Vagina (tissue), 2 donors: ENCODE data around the gene RSRP1. TPM values are rescaled to one million over a fixed set of nuclear protein-coding genes. Genes with fewer than 3 reads are reported as not detected.
A peak's percentile ranks its signal among the peaks of the same experiment; 100 is the strongest.
"Not testable (repeated sequence)": the region's sequence is repeated elsewhere in the genome, so short reads cannot be mapped to it uniquely, and the experiment has no call there.

Experiments
- DNase-seq, 2 donors: peaks; one replicate each; pipeline ENCODE4 v3.0.0-alpha.2; 2017; ENCODE audit errors: extremely low spot score in 2 of 2
- H3K27ac ChIP-seq: fragments of 200-600 bp; sonication (generic); one replicate; pipeline ENCODE4 v1.5.1; 2019
- H3K27me3 ChIP-seq: fragments of 200-600 bp; sonication (generic); one replicate; pipeline ENCODE4 v1.5.1; 2019
- H3K36me3 ChIP-seq, 2 donors: fragments of 200-600 bp; sonication (generic); one replicate each; pipeline ENCODE4 v1.5.1; 2017 to 2019
- H3K4me1 ChIP-seq: fragments of 200-600 bp; sonication (generic); one replicate; pipeline ENCODE4 v1.5.1; 2019
- H3K4me3 ChIP-seq, 2 donors: fragments of 200-600 bp; sonication (generic); 1 replicate in 1 of 2; 2 replicates in 1 of 2; pipeline ENCODE4 v1.5.1; 2016 to 2019
- H3K9me3 ChIP-seq: fragments of 200-600 bp; sonication (generic); one replicate; pipeline ENCODE4 v1.5.1; 2019
- CTCF ChIP-seq, 3 experiments: fragments of 450-650 bp in 2 of 3; fragments of 200-600 bp in 1 of 3; sonication (generic) in 1 of 3; IDR thresholded peaks; one replicate each; pipeline ENCODE4 v1.5.1; 2017 to 2019; ENCODE audit warnings: antibody characterized with exemption in 3 of 3, mild to moderate bottlenecking in 2 of 3, moderate library complexity in 2 of 3
- POLR2A ChIP-seq, 2 donors: fragments of 450-650 bp; IDR thresholded peaks; one replicate each; pipeline ENCODE4 v1.6.1; 2017; ENCODE audit warnings: antibody characterized with exemption in 2 of 2, mild to moderate bottlenecking in 2 of 2, moderate library complexity in 2 of 2
- POLR2AphosphoS5 ChIP-seq, 2 donors: sonication (generic); formaldehyde crosslinking; IDR thresholded peaks; one replicate each; pipeline ENCODE4 v1.9.0; 2017; ENCODE audit warnings: antibody characterized with exemption in 2 of 2, mild to moderate bottlenecking in 2 of 2, low read depth in 1 of 2; ENCODE audit not compliant: insufficient read depth in 1 of 2
- intact Hi-C: fragments of 100-400 bp; cut with DNase I; formaldehyde crosslinking; loops from one replicate; pipeline ENCODE4 v1.15.1; 2023
- total RNA-seq: library from RNA; depleted of rRNA; stranded (reverse); fragments of >200 nt; gene quantifications from one replicate; pipeline ENCODE4 v1.2.3, GENCODE V29; 2016

The RSRP1 gene
- 163 TPM for total RNA-seq

GRCh38 chr1:25247024-25247828 lies at the start of gene RSRP1:
RSRP1 (minus strand) TSS chr1:25247454; CDS start chr1:25246963, 491 bp downstream.
- peak; percentile 99 for DNase-seq
- intact Hi-C loops, result no loop called here
- Histone ChIP-seq H3K36me3 (peaks cover 0 to 35% of the 10 kb centered on the region in 2 donors), H3K4me1 (peaks cover 31% of the 10 kb centered on the region), H3K27ac (peak within 1 kb of the TSS; percentile 96), H3K27me3 (no peaks in the 10 kb centered on the region), H3K4me3 (peak within 1 kb of the TSS; percentile 69 to 90), H3K9me3 (no peaks in the 10 kb centered on the region)
- TF ChIP-seq POLR2AphosphoS5 (IDR thresholded peaks at IDR 0.05; ENCODE audit: insufficient read depth in 1 of 2, low read depth in 1 of 2), result peak; percentile 99 to 100
- peak in 1 of 3 experiments; percentile 9 for TF ChIP-seq CTCF (IDR thresholded peaks at IDR 0.05)
- TF ChIP-seq POLR2A (IDR thresholded peaks at IDR 0.05), result peak in 1 of 2 donors; percentile 98

GRCh38 chr1:25296501-25296900 lies 49.2 kb upstream of the RSRP1 start:
- H3K4me3 ChIP-seq, H3K27me3 ChIP-seq, H3K27ac ChIP-seq, H3K4me1 ChIP-seq, H3K9me3 ChIP-seq, intact Hi-C loops, H3K36me3 ChIP-seq, DNase-seq: not testable (repeated sequence)

- H3K4me3 ChIP-seq, H3K4me1 ChIP-seq, H3K27me3 ChIP-seq, DNase-seq, H3K9me3 ChIP-seq, H3K27ac ChIP-seq, intact Hi-C loops, H3K36me3 ChIP-seq: not testable (repeated sequence)
Measured at GRCh38 chr1:25294889-25295826, 47.9 kb upstream of the RSRP1 start.

GRCh38 chr1:25293426-25293825 lies 46.2 kb upstream of the RSRP1 start:
- H3K9me3 ChIP-seq, H3K4me3 ChIP-seq, intact Hi-C loops, DNase-seq, H3K36me3 ChIP-seq, H3K27me3 ChIP-seq, H3K27ac ChIP-seq, H3K4me1 ChIP-seq: not testable (repeated sequence)

- intact Hi-C loops, H3K36me3 ChIP-seq, DNase-seq, H3K27me3 ChIP-seq, H3K27ac ChIP-seq, H3K9me3 ChIP-seq, H3K4me3 ChIP-seq, H3K4me1 ChIP-seq: not testable (repeated sequence)
Measured at GRCh38 chr1:25290043-25290442, 42.8 kb upstream of the RSRP1 start.

- DNase-seq, H3K36me3 ChIP-seq, H3K4me3 ChIP-seq, H3K27ac ChIP-seq, H3K27me3 ChIP-seq, H3K9me3 ChIP-seq, intact Hi-C loops, H3K4me1 ChIP-seq: not testable (repeated sequence)
Measured at GRCh38 chr1:25288573-25289101, 41.4 kb upstream of the RSRP1 start.

- H3K36me3 ChIP-seq, DNase-seq, H3K27ac ChIP-seq, H3K27me3 ChIP-seq, H3K9me3 ChIP-seq, H3K4me3 ChIP-seq, H3K4me1 ChIP-seq, intact Hi-C loops: not testable (repeated sequence)
Measured at GRCh38 chr1:25287164-25287563, 39.9 kb upstream of the RSRP1 start.

GRCh38 chr1:25285862-25286261 lies 38.6 kb upstream of the RSRP1 start:
- H3K27ac ChIP-seq, H3K27me3 ChIP-seq, intact Hi-C loops, DNase-seq, H3K4me3 ChIP-seq, H3K4me1 ChIP-seq, H3K9me3 ChIP-seq, H3K36me3 ChIP-seq: not testable (repeated sequence)

GRCh38 chr1:25279693-25280111 lies 32.4 kb upstream of the RSRP1 start:
- H3K27ac ChIP-seq, H3K9me3 ChIP-seq, DNase-seq, H3K4me3 ChIP-seq, H3K36me3 ChIP-seq, H3K27me3 ChIP-seq, intact Hi-C loops, H3K4me1 ChIP-seq: not testable (repeated sequence)

GRCh38 chr1:25278790-25279189 lies 31.5 kb upstream of the RSRP1 start:
- H3K9me3 ChIP-seq, DNase-seq, H3K36me3 ChIP-seq, H3K27ac ChIP-seq, intact Hi-C loops, H3K4me1 ChIP-seq, H3K27me3 ChIP-seq, H3K4me3 ChIP-seq: not testable (repeated sequence)

- H3K4me1 ChIP-seq, H3K27ac ChIP-seq, DNase-seq, H3K27me3 ChIP-seq, H3K4me3 ChIP-seq, H3K9me3 ChIP-seq, H3K36me3 ChIP-seq, intact Hi-C loops: not testable (repeated sequence)
Measured at GRCh38 chr1:25278358-25278757, 31.1 kb upstream of the RSRP1 start.

GRCh38 chr1:25277295-25277694 lies 30.0 kb upstream of the RSRP1 start:
- H3K36me3 ChIP-seq, intact Hi-C loops, H3K4me1 ChIP-seq, DNase-seq, H3K27me3 ChIP-seq, H3K9me3 ChIP-seq, H3K4me3 ChIP-seq, H3K27ac ChIP-seq: not testable (repeated sequence)
